Lower leg skin (tissue), 3 donors: ENCODE measurements around the gene ZBTB7B.
"Not testable (repeated sequence)": the region's sequence is repeated elsewhere in the genome, so short reads cannot be mapped to it uniquely, and the experiment has no call there.

Source experiments
- CTCF ChIP-seq, 3 donors: fragments of 450-650 bp; IDR thresholded peaks; one replicate each; pipeline ENCODE4 v1.5.1; 2016; ENCODE audit warnings: antibody characterized with exemption in 3 of 3, mild to moderate bottlenecking in 3 of 3, moderate library complexity in 2 of 3
- POLR2A ChIP-seq, 2 donors: fragments of 450-650 bp; IDR thresholded peaks; one replicate each; pipeline ENCODE4 v1.6.1; 2016 to 2017; ENCODE audit warnings: antibody characterized with exemption in 2 of 2, mild to moderate bottlenecking in 1 of 2, moderate library complexity in 1 of 2

- TF ChIP-seq CTCF, POLR2A (IDR thresholded peaks at IDR 0.05): not testable (repeated sequence)
These were observed 7.2 kb upstream of the ZBTB7B start for GRCh38 chr1:154995301-154995983.
